D721Med (cell line): ENCODE measurements around the gene FHL2.

Experiments
- DNase-seq: peaks from one replicate; pipeline ENCODE4 v3.0.0; 2011; ENCODE audit warnings: low spot score; ENCODE audit not compliant: insufficient read length
- FAIRE-seq: peaks from 2 replicates; lab custom pipeline; 2011; peaks lifted over from hg19 to GRCh38; lab: Jason Lieb, UNC
- TF ChIP-seq, protein P1 (sequence below): IDR thresholded peaks from 2 replicates; pipeline ENCODE4 v1.5.1; 2012; ENCODE audit warnings: mild to moderate bottlenecking, control low read depth; ENCODE audit not compliant: insufficient read depth; ENCODE audit errors: missing control alignments

Gene FHL2

DNA sequence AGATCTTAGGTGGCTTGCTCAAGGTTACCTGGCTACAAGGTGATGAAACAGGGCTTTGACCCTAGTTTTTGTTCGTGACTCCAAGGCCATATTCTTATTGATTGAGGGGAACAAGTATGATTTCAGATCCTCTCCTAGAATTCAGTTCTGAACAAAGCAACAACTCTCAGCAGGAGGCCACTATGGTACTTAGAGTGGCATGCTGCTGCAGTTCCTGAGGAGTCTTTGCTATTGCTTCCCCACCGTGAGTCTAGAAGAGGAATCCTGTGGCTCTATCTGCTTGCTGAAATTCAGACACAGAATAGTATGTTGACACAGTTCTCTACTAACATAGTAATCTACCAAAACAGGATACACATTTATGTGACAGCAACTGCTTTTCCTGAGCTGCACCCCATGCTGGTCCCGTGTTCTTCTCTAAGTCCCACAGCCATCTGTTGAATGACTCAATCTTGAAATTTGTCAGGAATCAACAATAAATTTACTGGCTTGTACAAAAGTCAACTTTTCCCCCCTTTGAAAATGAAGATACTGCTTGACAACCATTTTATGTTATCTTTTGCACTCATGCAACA lies 73.4 kb downstream of the FHL2 start:
- TF ChIP-seq, protein P1, sequence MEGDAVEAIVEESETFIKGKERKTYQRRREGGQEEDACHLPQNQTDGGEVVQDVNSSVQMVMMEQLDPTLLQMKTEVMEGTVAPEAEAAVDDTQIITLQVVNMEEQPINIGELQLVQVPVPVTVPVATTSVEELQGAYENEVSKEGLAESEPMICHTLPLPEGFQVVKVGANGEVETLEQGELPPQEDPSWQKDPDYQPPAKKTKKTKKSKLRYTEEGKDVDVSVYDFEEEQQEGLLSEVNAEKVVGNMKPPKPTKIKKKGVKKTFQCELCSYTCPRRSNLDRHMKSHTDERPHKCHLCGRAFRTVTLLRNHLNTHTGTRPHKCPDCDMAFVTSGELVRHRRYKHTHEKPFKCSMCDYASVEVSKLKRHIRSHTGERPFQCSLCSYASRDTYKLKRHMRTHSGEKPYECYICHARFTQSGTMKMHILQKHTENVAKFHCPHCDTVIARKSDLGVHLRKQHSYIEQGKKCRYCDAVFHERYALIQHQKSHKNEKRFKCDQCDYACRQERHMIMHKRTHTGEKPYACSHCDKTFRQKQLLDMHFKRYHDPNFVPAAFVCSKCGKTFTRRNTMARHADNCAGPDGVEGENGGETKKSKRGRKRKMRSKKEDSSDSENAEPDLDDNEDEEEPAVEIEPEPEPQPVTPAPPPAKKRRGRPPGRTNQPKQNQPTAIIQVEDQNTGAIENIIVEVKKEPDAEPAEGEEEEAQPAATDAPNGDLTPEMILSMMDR, result no peak
- FAIRE-seq (no peak), DNase-seq (no peak)

DNA sequence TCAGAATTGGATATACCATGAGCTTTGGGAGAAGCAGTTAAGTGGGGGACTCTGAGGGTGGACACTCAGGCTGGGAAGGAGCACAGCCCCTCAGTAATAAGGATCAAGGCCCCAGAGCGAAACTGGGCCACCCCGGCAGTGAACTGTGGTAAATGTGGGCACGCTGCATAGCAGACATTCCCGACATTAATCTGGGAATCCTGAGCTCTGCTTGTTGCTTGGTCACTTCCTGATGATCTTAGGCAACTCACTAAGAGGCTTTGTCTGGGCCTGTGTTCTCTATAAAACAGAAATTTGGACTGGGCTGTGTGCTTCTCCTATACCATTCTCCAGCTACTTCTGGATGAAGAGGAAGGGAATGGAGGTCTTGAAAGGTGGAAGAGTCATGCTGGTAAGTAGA lies 74.1 kb downstream of the FHL2 start:
- FAIRE-seq (no peak), DNase-seq (no peak)
- TF ChIP-seq, protein P1, result no peak

DNA sequence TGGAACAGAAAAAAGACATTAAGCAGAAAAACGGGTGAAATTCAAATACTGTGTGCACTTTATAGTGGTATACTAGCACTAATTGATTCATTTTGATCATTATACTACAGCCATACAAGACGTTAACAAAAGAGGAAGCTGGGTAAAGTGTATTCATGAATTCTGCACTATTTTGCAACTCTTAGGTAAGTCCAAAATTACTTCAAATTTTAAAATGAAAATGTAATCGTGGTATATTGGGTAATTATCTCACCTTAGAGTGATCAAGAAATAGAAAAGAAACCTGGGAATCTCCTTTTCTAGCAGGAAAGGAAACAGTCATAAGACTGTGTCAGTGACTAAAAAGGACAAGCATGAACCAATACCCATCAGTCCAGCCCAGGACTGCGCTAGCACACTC lies 74.8 kb downstream of the FHL2 start:
- TF ChIP-seq, protein P1, result no peak
- no peak for DNase-seq
- FAIRE-seq, result no peak

DNA sequence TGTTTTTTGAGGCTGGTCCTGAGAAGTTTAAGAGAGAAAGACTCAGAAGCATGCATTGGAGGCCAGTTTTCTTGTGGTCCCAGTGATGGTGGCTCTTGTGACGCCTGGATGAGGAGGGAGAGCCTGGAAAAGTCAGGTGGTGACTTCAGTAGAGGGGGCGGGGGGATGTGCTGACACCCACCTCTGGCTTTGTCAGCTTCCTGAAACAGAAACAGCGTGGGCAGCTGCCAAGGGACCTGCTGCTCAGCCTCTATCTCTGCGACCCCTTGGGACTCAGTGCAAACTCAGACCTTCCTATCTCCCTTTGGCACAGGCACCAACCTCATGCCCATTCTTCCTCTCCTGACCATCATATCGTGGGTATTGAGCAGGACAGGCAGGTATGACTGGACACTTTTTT lies 75.7 kb downstream of the FHL2 start:
- TF ChIP-seq, protein P1, result no peak
- no peak for FAIRE-seq

DNA sequence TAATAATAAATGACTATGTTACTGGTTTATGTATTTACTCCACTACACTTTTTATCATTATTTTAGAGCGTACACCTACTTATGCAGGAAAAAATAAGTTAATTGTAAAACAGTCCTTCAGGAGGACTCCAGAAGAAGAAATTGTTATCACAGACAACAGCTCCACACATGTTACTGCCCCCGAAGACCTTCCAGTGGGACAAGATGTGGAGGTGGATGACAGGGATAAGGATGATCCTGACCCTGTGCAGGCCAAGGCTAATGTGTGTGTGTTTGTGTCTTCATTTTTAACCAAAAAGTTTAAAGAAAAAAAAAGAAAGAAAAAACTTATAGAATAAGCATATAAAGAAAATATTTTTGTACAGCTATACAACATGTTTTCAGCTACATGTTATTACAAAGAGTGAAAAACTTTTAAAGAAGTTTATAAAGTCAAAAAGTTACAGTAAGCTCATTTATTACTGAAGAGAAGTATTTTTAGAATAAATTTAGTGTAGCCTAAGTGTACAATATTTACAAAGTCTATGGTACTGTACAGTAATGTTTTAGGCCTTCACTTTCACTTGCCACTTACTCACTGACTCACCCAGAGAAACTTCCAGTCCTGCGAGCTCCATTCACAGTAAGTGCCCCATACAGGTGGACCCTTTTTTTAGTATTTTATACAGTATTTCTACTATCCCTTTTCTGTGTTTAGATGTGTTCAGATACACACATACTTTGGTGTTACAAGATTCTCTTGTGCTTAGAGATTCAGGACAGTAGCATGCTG lies 76.8 kb downstream of the FHL2 start:
- TF ChIP-seq, protein P1, result no peak
- no peak for FAIRE-seq
- no peak for DNase-seq

More for the DNA sequence above, 75.7 kb downstream of the FHL2 start:
- no peak for DNase-seq

DNA sequence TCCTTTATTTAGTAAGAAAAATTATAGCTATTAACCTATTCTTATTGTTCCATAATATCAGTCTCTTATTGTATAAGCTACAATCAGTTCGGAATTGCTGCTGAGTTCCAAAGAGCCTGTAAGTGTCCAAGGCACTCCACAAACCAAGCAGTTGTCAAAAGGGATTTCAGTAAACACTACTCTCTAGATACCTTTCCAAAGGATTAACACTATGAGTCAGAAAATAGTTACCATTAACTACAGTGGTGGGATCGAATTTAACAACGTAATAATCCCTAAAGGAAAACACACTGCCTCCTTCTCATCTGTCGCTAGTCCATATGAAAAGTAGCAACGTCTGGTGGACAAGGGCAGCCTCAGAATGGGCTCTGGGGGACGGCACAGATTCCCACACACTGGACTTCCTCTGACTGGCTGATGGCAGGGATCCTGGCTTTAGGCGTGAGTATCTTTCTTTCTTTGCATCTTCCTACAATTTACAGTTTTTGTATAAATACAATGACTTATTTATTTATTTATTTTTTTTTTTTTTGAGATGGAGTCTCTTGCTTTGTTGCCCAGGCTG lies 78.1 kb downstream of the FHL2 start:
- DNase-seq (no peak), FAIRE-seq (peak; percentile 66)
- TF ChIP-seq, protein P1, result no peak

DNA sequence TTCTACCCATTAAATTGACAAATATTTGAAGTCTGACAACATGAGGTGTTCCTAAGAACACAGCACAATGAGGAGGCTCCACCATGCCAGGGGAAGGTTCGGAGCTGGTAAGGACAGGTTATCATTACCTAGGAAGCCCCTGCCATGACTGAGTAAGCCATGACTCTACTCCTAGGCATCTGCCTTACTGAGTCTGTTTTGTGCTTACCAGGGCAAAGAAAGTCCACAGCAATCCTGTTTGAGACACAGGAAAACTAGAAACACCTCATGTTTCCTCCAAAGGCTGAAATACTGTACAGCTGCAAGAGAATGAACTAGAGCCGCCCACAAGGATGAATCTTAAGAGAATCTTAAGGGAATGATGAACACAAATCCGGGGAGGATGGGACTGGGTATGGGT lies 80.9 kb downstream of the FHL2 start:
- TF ChIP-seq, protein P1, result no peak
- no peak for DNase-seq
- no peak for FAIRE-seq
